GM19328 (cell line): ENCODE data around the gene MTA2.
A peak's percentile ranks its signal among the peaks of the same experiment; 100 is the strongest.
"Not testable (repeated sequence)": the region's sequence is repeated elsewhere in the genome, so short reads cannot be mapped to it uniquely, and the experiment has no call there.

Experiments
- ATAC-seq: cut with Tn5 transposase; IDR thresholded peaks from one replicate; pipeline ENCODE4 v1.9.1; 2021; ENCODE audit warnings: mild to moderate bottlenecking, moderate library complexity; ENCODE audit not compliant: unreplicated experiment

The MTA2 gene

GRCh38 chr11:62601372-62602140 is at the start of gene MTA2:
Gene MTA2 (minus strand): TSS chr11:62601865. CDS start chr11:62601450, 415 bp downstream.
- peak; percentile 75 for ATAC-seq

DNA sequence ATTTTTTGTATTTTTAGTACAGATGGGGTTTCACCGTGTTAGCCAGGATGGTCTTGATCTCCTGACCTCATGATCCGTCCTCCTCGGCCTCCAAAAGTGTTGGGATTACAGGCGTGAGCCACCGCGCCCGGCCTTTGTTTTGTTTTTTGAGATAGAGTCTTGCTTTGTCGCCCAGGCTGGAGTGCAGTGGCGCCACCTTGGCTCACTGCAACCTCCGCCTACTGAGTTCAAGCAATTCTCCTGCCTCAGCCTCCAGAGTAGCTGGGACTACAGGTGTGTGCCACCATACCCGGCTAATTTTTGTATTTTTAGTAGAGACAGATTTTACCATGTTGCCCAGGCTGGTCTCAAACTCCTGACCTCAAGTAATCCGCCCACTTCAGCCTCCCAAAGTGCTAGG is 48.6 kb upstream of the MTA2 start:
- ATAC-seq = not testable (repeated sequence)

DNA sequence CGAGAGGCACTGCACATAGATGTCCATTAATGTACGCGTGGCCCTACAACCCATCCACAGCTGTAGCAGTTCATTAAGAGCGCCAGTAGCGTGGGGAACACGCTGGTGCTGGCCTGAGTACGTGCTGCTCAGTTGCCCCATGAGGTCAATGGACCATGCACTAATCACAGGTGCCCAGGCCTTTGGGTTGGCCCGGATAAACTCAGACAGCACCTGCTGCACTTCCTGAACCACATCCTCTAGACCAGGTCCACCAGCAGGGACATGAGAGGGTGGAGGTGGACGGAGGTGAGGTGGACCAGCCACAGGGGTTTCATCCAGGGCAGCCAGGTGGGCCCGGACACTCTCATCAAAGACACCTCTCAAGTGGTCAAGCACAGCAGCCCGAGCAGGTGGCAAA is 47.8 kb upstream of the MTA2 start:
- no peak for ATAC-seq

DNA sequence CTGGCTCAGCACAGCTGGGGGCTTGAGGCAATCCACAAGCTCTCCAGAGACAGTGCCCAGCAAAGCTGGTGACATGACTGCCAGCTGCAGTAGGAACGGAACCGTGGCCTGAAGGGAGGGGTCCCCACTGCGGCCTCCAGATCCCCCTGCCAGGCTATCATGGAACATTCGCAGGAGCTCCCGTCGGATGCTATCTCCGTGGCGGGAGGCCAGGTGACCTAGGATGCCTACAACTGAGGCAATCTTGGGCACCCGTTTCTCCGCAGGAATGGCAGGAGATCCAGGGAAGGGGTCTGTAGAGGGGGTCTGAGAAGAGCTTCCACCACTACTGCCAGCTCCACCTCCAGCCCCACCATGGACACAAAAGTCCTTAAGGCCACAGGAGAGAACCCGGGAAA is 47.3 kb upstream of the MTA2 start:
- ATAC-seq = no peak

- no peak for ATAC-seq
These were observed 46.7 kb upstream of the MTA2 start for GRCh38 chr11:62648185-62648966.

GRCh38 chr11:62647609-62648005 is 45.9 kb upstream of the MTA2 start:
- no peak for ATAC-seq

DNA sequence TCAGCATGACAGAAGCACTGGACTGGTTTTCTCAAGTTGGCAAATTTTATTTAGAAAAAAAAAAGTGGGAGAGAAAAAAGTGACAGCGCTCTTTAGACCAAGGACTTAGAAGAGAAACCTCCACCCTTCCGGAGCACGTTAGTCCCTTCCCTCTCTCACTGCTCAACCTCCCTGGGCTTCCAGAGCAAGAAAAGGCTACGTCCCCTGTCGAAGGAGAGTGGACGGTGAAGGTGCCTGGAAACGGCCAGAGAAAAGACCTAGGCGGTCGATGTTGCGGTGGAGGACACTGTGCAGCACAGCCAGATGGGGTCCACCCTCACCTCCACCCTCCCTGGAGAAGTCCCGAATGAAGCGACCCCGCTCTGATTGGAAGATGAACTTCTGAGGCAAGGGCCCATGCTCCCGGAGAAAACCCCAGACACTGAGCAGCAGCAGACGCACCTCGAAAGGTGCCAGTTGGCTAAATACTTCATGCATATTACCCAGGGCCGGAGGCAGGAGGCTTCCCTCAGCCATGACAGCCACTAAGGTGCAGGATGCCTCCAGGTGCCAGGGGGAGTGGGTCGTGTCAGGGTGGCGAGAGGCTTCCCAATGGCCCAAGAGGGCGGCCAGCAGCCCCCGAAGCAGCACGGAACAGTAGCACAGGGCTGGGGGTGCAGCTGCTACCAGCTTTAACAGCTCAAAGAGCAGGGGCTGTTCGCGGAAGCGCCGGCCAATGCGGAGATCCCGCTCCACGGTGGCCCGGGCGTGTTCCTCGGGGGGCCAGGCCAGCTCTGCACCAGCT is 45.4 kb upstream of the MTA2 start:
- ATAC-seq = no peak

DNA sequence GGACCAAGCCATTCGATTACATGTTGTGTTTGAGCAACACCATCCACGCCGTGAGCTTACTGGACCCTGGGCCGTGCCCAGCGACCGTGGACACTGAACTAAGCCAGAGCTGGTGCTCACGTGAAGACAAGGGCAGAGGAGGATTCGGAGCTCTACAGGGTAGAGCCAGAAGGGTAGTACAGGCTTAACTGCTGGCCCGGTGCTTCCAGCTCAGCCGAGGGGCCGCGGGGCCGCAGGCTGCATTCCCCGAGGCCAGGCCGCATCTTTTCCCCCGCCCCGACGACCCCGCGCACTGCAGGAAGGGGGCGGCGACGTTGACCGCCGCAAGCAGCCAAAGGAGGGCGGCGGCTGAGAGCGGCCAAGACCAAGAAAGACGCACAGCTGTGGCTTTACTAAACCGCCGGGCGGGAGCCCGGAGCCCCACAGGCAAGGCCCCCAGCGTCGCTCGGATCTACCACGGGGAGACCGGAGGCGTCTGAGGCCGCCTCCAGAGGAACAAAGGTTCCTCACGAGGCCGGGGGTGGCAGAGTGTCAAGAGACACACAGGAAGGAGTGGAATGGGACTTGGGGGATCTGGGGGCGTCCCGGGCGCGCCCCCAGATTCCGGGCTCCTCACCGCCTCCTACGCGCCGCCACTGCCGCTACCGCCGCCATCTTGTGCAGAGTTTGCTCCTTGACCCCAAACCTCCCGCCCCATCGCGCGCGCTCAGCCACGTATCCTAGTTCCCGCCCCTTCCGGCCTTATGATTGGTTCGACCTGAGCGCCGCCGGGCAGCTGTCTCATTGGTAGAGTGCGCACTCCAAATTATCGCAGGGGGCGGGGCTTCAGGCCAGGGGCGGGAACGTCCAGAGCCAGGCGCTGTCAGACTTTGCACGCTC is 44.5 kb upstream of the MTA2 start, which contains the start of gene GANAB:
Gene GANAB, minus strand, starts transcription at position 668 of the 879 bp plus-strand sequence. Its CDS starts 14 bp downstream, at position 654.
- peak; percentile 94 for ATAC-seq

- no peak for ATAC-seq
These were observed 43.9 kb upstream of the MTA2 start for GRCh38 chr11:62645671-62645945.

DNA sequence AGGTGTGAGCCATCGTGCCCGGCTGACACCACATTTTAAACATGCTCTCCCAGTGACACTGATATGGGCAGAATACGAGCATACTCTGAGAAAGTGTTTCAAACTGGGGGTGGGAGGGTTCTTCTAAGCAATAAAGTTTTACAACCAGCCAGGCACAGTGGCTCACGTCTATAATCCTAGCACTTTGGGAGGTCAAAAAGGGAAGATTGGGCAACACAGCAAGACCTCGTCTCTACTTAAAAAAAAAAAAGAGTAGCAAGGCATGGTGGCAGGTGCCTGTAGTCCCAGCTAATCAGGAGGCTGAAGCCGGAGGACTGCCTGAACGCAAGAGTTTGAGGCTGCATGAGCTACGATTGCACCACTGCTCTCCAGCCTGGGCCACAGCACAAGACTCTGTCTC is 42.6 kb upstream of the MTA2 start:
- no peak for ATAC-seq

- no peak for ATAC-seq
These were observed 30.8 kb upstream of the MTA2 start for GRCh38 chr11:62632492-62632891.

- no peak for ATAC-seq
These were observed 26.0 kb upstream of the MTA2 start for GRCh38 chr11:62627713-62628112.

- ATAC-seq = no peak
These were observed 20.9 kb upstream of the MTA2 start for GRCh38 chr11:62622476-62623089.

- peak; percentile 90 for ATAC-seq
These were observed 20.2 kb upstream of the MTA2 start, which contains the start of gene B3GAT3 for GRCh38 chr11:62621567-62622470. Gene B3GAT3 (minus strand): TSS chr11:62621986. CDS start chr11:62621947, 39 bp downstream.

DNA sequence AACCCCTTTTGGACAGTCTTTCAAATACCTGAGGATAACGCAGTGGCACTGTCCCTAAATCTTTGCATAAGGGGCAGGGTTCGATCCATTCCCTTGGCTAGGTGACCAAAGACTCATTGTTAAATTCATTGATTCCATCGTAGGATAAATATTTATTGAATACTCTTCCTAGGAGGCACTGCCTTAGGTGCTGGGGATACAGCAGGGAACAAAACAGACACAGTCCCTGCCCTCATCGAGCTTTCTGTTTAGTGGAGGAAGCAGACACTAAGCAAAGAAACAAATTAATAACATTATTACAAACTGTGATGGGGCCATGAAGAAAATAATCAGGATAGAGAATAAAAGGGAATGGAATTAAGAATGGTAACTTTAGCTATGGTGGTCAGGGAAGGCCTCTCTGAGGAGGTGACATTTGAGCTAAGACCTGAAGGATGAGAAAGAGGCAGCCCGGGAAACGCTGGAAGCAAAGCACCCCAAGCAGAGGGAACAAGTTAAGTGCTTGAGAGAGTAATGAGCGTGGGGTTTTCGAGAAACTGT is 19.4 kb upstream of the MTA2 start:
- no peak for ATAC-seq

- not testable (repeated sequence) for ATAC-seq
These were observed 15.3 kb upstream of the MTA2 start for GRCh38 chr11:62616957-62617356.

DNA sequence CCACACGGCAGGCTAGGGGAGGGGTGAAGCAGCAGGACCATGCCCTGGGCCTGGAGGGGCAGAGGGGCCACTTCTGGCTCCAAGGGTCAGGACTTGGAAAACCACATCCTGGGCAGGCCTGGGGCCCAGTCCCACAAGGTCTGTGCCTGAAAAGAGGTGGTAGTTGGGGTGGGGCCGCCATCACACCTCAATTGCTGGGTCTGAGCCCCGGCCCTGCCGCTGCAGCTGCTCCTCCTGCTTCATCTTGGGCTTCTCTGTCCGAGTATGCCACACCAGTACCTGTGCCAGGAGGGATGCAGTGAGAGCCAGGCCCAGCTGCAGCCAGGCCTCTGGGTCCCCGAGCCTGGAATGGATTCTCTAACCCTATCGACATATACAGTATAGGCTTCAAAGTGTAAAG is 13.9 kb upstream of the MTA2 start:
- no peak for ATAC-seq

DNA sequence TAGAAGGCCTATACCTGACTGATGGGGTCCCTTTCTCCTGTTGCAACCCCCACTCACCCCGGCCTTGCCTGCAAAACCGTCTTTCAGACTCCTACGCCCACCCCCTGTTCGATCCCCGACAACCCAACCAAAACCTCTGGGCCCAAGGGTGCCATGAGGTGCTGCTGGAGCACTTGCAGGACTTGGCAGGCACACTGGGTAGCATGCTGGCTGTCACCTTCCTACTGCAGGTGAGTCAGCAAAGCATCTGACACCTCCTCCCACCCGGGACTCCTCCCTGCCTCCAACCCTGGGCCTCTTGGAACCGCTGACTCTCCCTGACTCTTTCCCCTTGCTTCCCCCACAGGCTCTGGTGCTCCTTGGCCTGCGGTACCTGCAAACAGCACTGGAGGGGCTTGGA is 12.6 kb upstream of the MTA2 start:
- no peak for ATAC-seq

- no peak for ATAC-seq
These were observed 11.7 kb upstream of the MTA2 start for GRCh38 chr11:62613291-62613778.
